ENCODE measurements around the gene MRPL1.

Gene MRPL1

GRCh38 chr4:77893451-77893850 is 30.8 kb downstream of the MRPL1 start:
- DNase-seq (ENCODE audit: low read depth), result no peak
- no peak overlapping the region for H3K4me3 ChIP-seq (ENCODE audit: low read length)
- no peak for TF ChIP-seq CTCF (conservative IDR thresholded peaks at IDR 0.05; ENCODE audit: low read length)

- no peak for TF ChIP-seq CTCF (conservative IDR thresholded peaks at IDR 0.05; ENCODE audit: low read length)
- no peak overlapping the region for H3K4me3 ChIP-seq (ENCODE audit: low read length)
- no peak for DNase-seq (ENCODE audit: low read depth)
Measured at GRCh38 chr4:77899607-77900006, 37.0 kb downstream of the MRPL1 start.

- no peak for TF ChIP-seq CTCF (conservative IDR thresholded peaks at IDR 0.05; ENCODE audit: low read length)
- no peak for DNase-seq (ENCODE audit: low read depth)
- H3K4me3 ChIP-seq (ENCODE audit: low read length), result no peak overlapping the region
Measured at GRCh38 chr4:77903186-77903585, 40.6 kb downstream of the MRPL1 start.

- no peak overlapping the region for H3K4me3 ChIP-seq (ENCODE audit: low read length)
- TF ChIP-seq CTCF (conservative IDR thresholded peaks at IDR 0.05; ENCODE audit: low read length), result no peak
- DNase-seq (ENCODE audit: low read depth), result no peak
Measured at GRCh38 chr4:77905651-77906263, 43.1 kb downstream of the MRPL1 start.

GRCh38 chr4:77910676-77911075 is 48.0 kb downstream of the MRPL1 start:
- no peak for TF ChIP-seq CTCF (conservative IDR thresholded peaks at IDR 0.05; ENCODE audit: low read length)
- H3K4me3 ChIP-seq (ENCODE audit: low read length), result no peak overlapping the region
- DNase-seq (ENCODE audit: low read depth), result no peak

GRCh38 chr4:77911091-77911490 is 48.5 kb downstream of the MRPL1 start:
- no peak for TF ChIP-seq CTCF (conservative IDR thresholded peaks at IDR 0.05; ENCODE audit: low read length)
- DNase-seq (ENCODE audit: low read depth), result no peak

GRCh38 chr4:77911842-77912450 is 49.3 kb downstream of the MRPL1 start:
- no peak for TF ChIP-seq CTCF (conservative IDR thresholded peaks at IDR 0.05; ENCODE audit: low read length)
- no peak overlapping the region for H3K4me3 ChIP-seq (ENCODE audit: low read length)
- peak; percentile 37 for DNase-seq (ENCODE audit: low read depth)

More at GRCh38 chr4:77911091-77911490, 48.5 kb downstream of the MRPL1 start:
- H3K4me3 ChIP-seq (ENCODE audit: low read length), result no peak overlapping the region
